ENCODE data around the gene KRTAP4-1. TPM values are rescaled to one million over a fixed set of nuclear protein-coding genes. Genes with fewer than 3 reads are reported as not detected.

KRTAP4-1 gene
- polyA plus RNA-seq, 1 donor (not counting 4 experiments of a cell fraction or from before 2014, with no cell fraction given) = not detected

- no peak overlapping the region for H3K4me2 ChIP-seq (ENCODE audit: control insufficient read depth, extremely low read depth, insufficient read depth, low read depth, low read length)
Observed at GRCh38 chr17:41167561-41167960, 17.1 kb downstream of the KRTAP4-1 start.

DNA sequence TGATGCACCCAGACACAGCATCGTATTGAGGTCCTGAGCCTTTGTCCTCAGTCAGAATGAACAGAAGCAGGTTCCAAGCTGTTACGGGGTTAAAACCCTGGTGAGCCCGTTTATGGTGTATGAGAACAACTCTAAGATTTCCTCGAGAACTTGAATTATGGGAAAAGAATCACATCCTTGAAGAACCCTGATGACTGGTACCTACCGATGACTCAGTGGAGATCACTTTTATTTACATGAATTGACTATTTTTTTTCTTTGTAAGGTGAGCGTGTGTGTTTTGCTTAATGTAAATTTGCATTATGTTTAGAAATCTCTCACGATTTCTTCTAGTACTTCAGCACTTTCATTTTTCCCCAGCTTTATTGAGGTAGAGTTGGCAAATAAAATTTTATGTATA lies 20.9 kb downstream of the KRTAP4-1 start:
- H3K4me2 ChIP-seq (ENCODE audit: control insufficient read depth, extremely low read depth, insufficient read depth, low read depth, low read length) = no peak overlapping the region

More at GRCh38 chr17:41167561-41167960, 17.1 kb downstream of the KRTAP4-1 start:
- Histone ChIP-seq H3K36me3 (ENCODE audit: control insufficient read depth in 2 of 2, extremely low read depth in 1 of 2, insufficient read depth in 2 of 2, low read length in 2 of 2) (no peaks in the 10 kb centered on the region), H3K9me3 (ENCODE audit: control insufficient read depth, low read depth, low read length) (no peaks in the 10 kb centered on the region), H3K27me3 (ENCODE audit: control insufficient read depth, extremely low read depth, insufficient read depth, low read length) (no peaks in the 10 kb centered on the region), H3K9ac (ENCODE audit: control insufficient read depth, extremely low read depth, insufficient read depth, low read length) (no peak overlapping the region), H3K27ac (ENCODE audit: control insufficient read depth, insufficient read depth, low read length) (no peak overlapping the region), H3K4me3 (ENCODE audit: control insufficient read depth in 2 of 3, extremely low read depth in 1 of 3, insufficient read depth in 2 of 3, low read depth in 1 of 3, low read length in 3 of 3) (no peak overlapping the region), H3K79me2 (ENCODE audit: control insufficient read depth, insufficient read depth, low read length) (no peaks in the 10 kb centered on the region), H2AFZ (ENCODE audit: control insufficient read depth, low read length) (no peak overlapping the region), H3K4me1 (ENCODE audit: control insufficient read depth, extremely low read depth, insufficient read depth, low read length) (no peaks in the 10 kb centered on the region), H3K9me1 (ENCODE audit: control insufficient read depth, extremely low read depth, insufficient read depth, low read length) (no peaks in the 10 kb centered on the region), H4K20me1 (ENCODE audit: control insufficient read depth, extremely low read depth, insufficient read depth, low read length) (no peaks in the 10 kb centered on the region)
- DNase-seq (ENCODE audit: low read depth, low spot score) = no peak
- no peak for TF ChIP-seq EZH2 (IDR thresholded peaks at IDR 0.05; ENCODE audit: low read length)
- TF ChIP-seq CTCF (optimal IDR thresholded peaks at IDR 0.05 in 1 of 3, IDR thresholded peaks at IDR 0.05 in 1 of 3, conservative IDR thresholded peaks at IDR 0.05 in 1 of 3; ENCODE audit: extremely low read depth in 1 of 3, insufficient read depth in 2 of 3, low read length in 3 of 3) = no peak
- FAIRE-seq = no peak
- dilution Hi-C loops (cut with MboI; ENCODE audit: extremely low pct_ligation_motif_present, low sequenced_read_pairs) = no loop called here

More for the DNA sequence above, 20.9 kb downstream of the KRTAP4-1 start:
- dilution Hi-C loops (cut with MboI; ENCODE audit: extremely low pct_ligation_motif_present, low sequenced_read_pairs) = no loop called here
- no peak for FAIRE-seq
- Histone ChIP-seq H3K9ac (ENCODE audit: control insufficient read depth, extremely low read depth, insufficient read depth, low read length) (no peak overlapping the region), H3K9me1 (ENCODE audit: control insufficient read depth, extremely low read depth, insufficient read depth, low read length) (no peaks in the 10 kb centered on the region), H3K27me3 (ENCODE audit: control insufficient read depth, extremely low read depth, insufficient read depth, low read length) (no peaks in the 10 kb centered on the region), H2AFZ (ENCODE audit: control insufficient read depth, low read length) (no peak overlapping the region), H3K79me2 (ENCODE audit: control insufficient read depth, insufficient read depth, low read length) (no peaks in the 10 kb centered on the region), H3K36me3 (ENCODE audit: control insufficient read depth in 2 of 2, extremely low read depth in 1 of 2, insufficient read depth in 2 of 2, low read length in 2 of 2) (no peaks in the 10 kb centered on the region), H3K27ac (ENCODE audit: control insufficient read depth, insufficient read depth, low read length) (no peak overlapping the region), H4K20me1 (ENCODE audit: control insufficient read depth, extremely low read depth, insufficient read depth, low read length) (no peaks in the 10 kb centered on the region), H3K4me1 (ENCODE audit: control insufficient read depth, extremely low read depth, insufficient read depth, low read length) (no peaks in the 10 kb centered on the region), H3K4me3 (ENCODE audit: control insufficient read depth in 2 of 3, extremely low read depth in 1 of 3, insufficient read depth in 2 of 3, low read depth in 1 of 3, low read length in 3 of 3) (no peak overlapping the region), H3K9me3 (ENCODE audit: control insufficient read depth, low read depth, low read length) (no peaks in the 10 kb centered on the region)
- TF ChIP-seq CTCF (optimal IDR thresholded peaks at IDR 0.05 in 1 of 3, IDR thresholded peaks at IDR 0.05 in 1 of 3, conservative IDR thresholded peaks at IDR 0.05 in 1 of 3; ENCODE audit: extremely low read depth in 1 of 3, insufficient read depth in 2 of 3, low read length in 3 of 3) (no peak), EZH2 (IDR thresholded peaks at IDR 0.05; ENCODE audit: low read length) (no peak)
- DNase-seq (ENCODE audit: low read depth, low spot score) = no peak

Data from keratinocyte (primary cell).